Keratinocyte (primary cell): ENCODE measurements around the gene IL17D. TPM values are rescaled to one million over a fixed set of nuclear protein-coding genes. Genes with fewer than 3 reads are reported as not detected.

ENCODE experiments used
- DNase-seq: peaks from one replicate; pipeline ENCODE4 v3.0.0-alpha.2; 2011; ENCODE audit warnings: low read depth, missing footprints, low spot score
- FAIRE-seq: peaks from 2 replicates; lab custom pipeline; 2011; peaks lifted over from hg19 to GRCh38; lab: Jason Lieb, UNC
- H2AFZ ChIP-seq: 2 replicates; pipeline ENCODE4 v1.6.0; 2012; ENCODE audit warnings: low read length, control low read depth, inconsistent platforms; ENCODE audit not compliant: control insufficient read depth
- H3K27ac ChIP-seq: 2 replicates; pipeline ENCODE4 v1.5.1; 2011; ENCODE audit warnings: low read length; ENCODE audit not compliant: control insufficient read depth, insufficient read depth
- H3K27me3 ChIP-seq: 3 replicates; pipeline ENCODE4 v1.6.0; 2011; ENCODE audit warnings: low read length; ENCODE audit not compliant: control insufficient read depth, insufficient read depth; ENCODE audit errors: extremely low read depth
- H3K36me3 ChIP-seq, 2 experiments: 2 replicates in 1 of 2; 3 replicates in 1 of 2; pipeline ENCODE4 v1.5.1; 2011; ENCODE audit warnings: low read length in 2 of 2, mild to moderate bottlenecking in 1 of 2; ENCODE audit not compliant: control insufficient read depth in 2 of 2, insufficient read depth in 2 of 2; ENCODE audit errors: extremely low read depth in 1 of 2
- H3K4me1 ChIP-seq: 3 replicates; pipeline ENCODE4 v1.5.1; 2011; ENCODE audit warnings: low read length; ENCODE audit not compliant: control insufficient read depth, insufficient read depth; ENCODE audit errors: extremely low read depth
- H3K4me2 ChIP-seq: 3 replicates; pipeline ENCODE4 v1.6.0; 2011; ENCODE audit warnings: low read depth, low read length; ENCODE audit not compliant: control insufficient read depth, insufficient read depth; ENCODE audit errors: extremely low read depth
- H3K4me3 ChIP-seq, 3 experiments: fragments of 200-600 bp in 1 of 3; sonication (generic) in 1 of 3; 2 replicates in 2 of 3; 3 replicates in 1 of 3; pipeline ENCODE4 v1.5.1; 2011 to 2016; ENCODE audit warnings: low read length in 3 of 3, mild to moderate bottlenecking in 3 of 3, control low read depth in 2 of 3, inconsistent platforms in 1 of 3, low read depth in 1 of 3, mixed read lengths in 1 of 3, mixed run types in 1 of 3, moderate library complexity in 1 of 3; ENCODE audit not compliant: control insufficient read depth in 2 of 3, insufficient read depth in 2 of 3; ENCODE audit errors: extremely low read depth in 1 of 3
- H3K79me2 ChIP-seq: 2 replicates; pipeline ENCODE4 v1.6.0; 2012; ENCODE audit warnings: low read length; ENCODE audit not compliant: control insufficient read depth, insufficient read depth
- H3K9ac ChIP-seq: 3 replicates; pipeline ENCODE4 v1.6.0; 2011; ENCODE audit warnings: low read length; ENCODE audit not compliant: control insufficient read depth, insufficient read depth; ENCODE audit errors: extremely low read depth
- H3K9me1 ChIP-seq: 3 replicates; pipeline ENCODE4 v1.6.0; 2011; ENCODE audit warnings: low read length; ENCODE audit not compliant: control insufficient read depth, insufficient read depth; ENCODE audit errors: extremely low read depth
- H3K9me3 ChIP-seq: 2 replicates; pipeline ENCODE4 v1.5.1; 2012; ENCODE audit warnings: low read depth, low read length; ENCODE audit not compliant: control insufficient read depth
- H4K20me1 ChIP-seq: 3 replicates; pipeline ENCODE4 v1.6.0; 2011; ENCODE audit warnings: low read length; ENCODE audit not compliant: control insufficient read depth, insufficient read depth; ENCODE audit errors: extremely low read depth
- CTCF ChIP-seq, 3 experiments: IDR thresholded peaks in 1 of 3; conservative IDR thresholded peaks in 1 of 3; optimal IDR thresholded peaks in 1 of 3; 2 replicates in 2 of 3; 3 replicates in 1 of 3; pipeline versions ENCODE3 to v1.5.1; 2011; ENCODE audit warnings: low read length in 3 of 3, mild to moderate bottlenecking in 3 of 3, moderate library complexity in 2 of 3, control low read depth in 1 of 3, inconsistent platforms in 1 of 3; ENCODE audit not compliant: insufficient read depth in 2 of 3; ENCODE audit errors: extremely low read depth in 1 of 3
- EZH2 ChIP-seq: IDR thresholded peaks from one replicate; pipeline ENCODE4 v1.6.1; 2012; ENCODE audit warnings: inconsistent platforms, mild to moderate bottlenecking, low read length, moderate library complexity
- dilution Hi-C: fragments of 300-500 bp; cut with MboI; formaldehyde crosslinking; loops from one replicate; pipeline ENCODE4 v1.7.0; 2020; ENCODE audit warnings: low sequenced_read_pairs; ENCODE audit not compliant: extremely low pct_ligation_motif_present
- polyA plus RNA-seq, 5 experiments: library from polyadenylated mRNA; depleted of rRNA in 3 of 5; stranded (reverse) in 3 of 5; stranded (forward) in 1 of 5; unstranded in 1 of 5; fragments of >200 nt; gene quantifications; 1 replicate in 1 of 5; 2 replicates in 3 of 5; 3 replicates in 1 of 5; pipeline versions ENCODE4 v1.2.1 to v1.2.3, GENCODE V29; 2011 to 2012; ENCODE audit warnings: missing spikeins in 2 of 5, low read depth in 1 of 5, low replicate concordance in 1 of 5

Gene IL17D
- polyA plus RNA-seq, 1 donor (not counting 4 experiments of a cell fraction or from before 2014, with no cell fraction given), result 0.09 TPM

DNA sequence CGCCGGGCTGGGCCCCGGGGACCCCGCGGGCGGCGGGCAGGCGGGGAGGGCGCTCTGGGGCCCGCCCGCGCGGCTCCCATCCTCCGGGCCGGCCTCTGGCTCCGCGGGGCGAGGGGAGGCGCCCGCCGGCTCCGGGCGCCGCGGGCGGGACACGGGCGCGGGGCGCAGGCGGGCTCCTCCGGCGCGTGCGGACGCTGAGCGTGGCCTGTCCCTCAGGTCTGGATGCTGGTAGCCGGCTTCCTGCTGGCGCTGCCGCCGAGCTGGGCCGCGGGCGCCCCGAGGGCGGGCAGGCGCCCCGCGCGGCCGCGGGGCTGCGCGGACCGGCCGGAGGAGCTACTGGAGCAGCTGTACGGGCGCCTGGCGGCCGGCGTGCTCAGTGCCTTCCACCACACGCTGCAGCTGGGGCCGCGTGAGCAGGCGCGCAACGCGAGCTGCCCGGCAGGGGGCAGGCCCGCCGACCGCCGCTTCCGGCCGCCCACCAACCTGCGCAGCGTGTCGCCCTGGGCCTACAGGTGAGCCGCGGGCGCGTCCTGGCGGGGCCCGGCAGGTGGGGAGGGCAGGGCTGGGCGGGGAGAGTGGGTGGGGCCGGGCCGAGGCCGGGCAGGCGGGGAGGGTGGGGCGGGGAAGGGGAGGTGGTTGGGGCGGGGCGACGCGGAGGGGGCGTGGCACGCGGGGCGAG is 420 bp downstream of the IL17D start:
- Histone ChIP-seq H3K9me1 (no peaks in the 10 kb centered on the region), H3K9ac (peak overlapping the region; percentile 52), H3K36me3 (no peaks in the 10 kb centered on the region), H2AFZ (no peak overlapping the region), H3K4me2 (peak overlapping the region; percentile 54), H3K4me3 (peak overlapping the region in 1 of 3 experiments; percentile 23), H3K27ac (no peak overlapping the region), H4K20me1 (no peaks in the 10 kb centered on the region), H3K27me3 (peaks cover 7% of the 10 kb centered on the region), H3K4me1 (no peaks in the 10 kb centered on the region), H3K79me2 (no peaks in the 10 kb centered on the region), H3K9me3 (no peaks in the 10 kb centered on the region)
- peak; percentile 15 for DNase-seq
- TF ChIP-seq CTCF (optimal IDR thresholded peaks at IDR 0.05 in 1 of 3, IDR thresholded peaks at IDR 0.05 in 1 of 3, conservative IDR thresholded peaks at IDR 0.05 in 1 of 3; ENCODE audit: extremely low read depth in 1 of 3, insufficient read depth in 2 of 3, low read length in 3 of 3) (peak; percentile 23 to 67 (median 45)), EZH2 (no peak)
- dilution Hi-C loops, result no loop called here
- no peak for FAIRE-seq

DNA sequence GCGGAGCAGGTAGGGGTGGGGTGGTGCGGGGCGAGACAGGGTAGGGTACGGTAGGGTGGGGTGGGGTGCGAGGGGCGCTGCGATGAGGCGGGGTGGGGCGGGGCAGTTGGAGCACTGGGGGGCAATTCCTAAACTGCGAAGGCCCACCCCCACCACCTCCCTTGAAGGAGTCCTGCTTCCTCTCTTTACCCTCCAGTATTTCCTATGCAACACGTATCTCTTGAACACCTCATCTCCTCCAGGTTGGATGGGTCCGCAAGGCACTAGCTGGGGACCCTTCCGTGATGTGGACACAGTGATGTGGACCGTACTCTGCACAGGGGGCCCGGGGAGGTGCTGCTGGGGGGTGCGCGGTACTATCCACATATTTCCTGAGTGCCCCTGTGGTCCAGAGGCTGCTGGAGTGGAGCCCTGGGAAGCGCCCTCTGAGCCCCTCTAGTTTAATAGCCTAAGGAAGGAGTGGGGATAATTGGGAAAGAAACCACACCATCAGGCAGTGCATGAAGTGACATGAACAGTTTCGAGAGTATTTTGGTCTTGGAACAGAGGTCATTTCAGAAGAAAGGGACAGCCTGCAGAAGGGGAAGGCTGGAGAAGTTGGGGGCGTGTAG is 1.1 kb downstream of the IL17D start:
- dilution Hi-C loops, result no loop called here
- H3K27ac ChIP-seq, result no peak overlapping the region

More for the DNA sequence above, 1.1 kb downstream of the IL17D start:
- no peaks in the 10 kb centered on the region for H3K9me3 ChIP-seq
- peak overlapping the region; percentile 59 for H3K4me2 ChIP-seq
- no peaks in the 10 kb centered on the region for H3K9me1 ChIP-seq
- H3K9ac ChIP-seq, result no peak overlapping the region
- no peak overlapping the region for H2AFZ ChIP-seq
- TF ChIP-seq EZH2 (no peak), CTCF (optimal IDR thresholded peaks at IDR 0.05 in 1 of 3, IDR thresholded peaks at IDR 0.05 in 1 of 3, conservative IDR thresholded peaks at IDR 0.05 in 1 of 3; ENCODE audit: extremely low read depth in 1 of 3, insufficient read depth in 2 of 3, low read length in 3 of 3) (no peak)
- peaks cover 7% of the 10 kb centered on the region for H3K27me3 ChIP-seq
- FAIRE-seq (peak; percentile 29), DNase-seq (no peak)
- no peaks in the 10 kb centered on the region for H3K36me3 ChIP-seq
- no peaks in the 10 kb centered on the region for H4K20me1 ChIP-seq
- no peaks in the 10 kb centered on the region for H3K79me2 ChIP-seq
- no peaks in the 10 kb centered on the region for H3K4me1 ChIP-seq
- H3K4me3 ChIP-seq, result peak overlapping the region in 1 of 3 experiments; percentile 23
